Neural cell (in vitro differentiated cells): ENCODE measurements around the gene ZCCHC24.

Source experiments
- EP300 ChIP-seq: fragments of 450-650 bp; conservative IDR thresholded peaks from 2 replicates; pipeline ENCODE4 v1.6.1; 2014; ENCODE audit warnings: antibody characterized with exemption, mild to moderate bottlenecking, moderate library complexity; ENCODE audit not compliant: poor library complexity, severe bottlenecking
- POLR2AphosphoS5 ChIP-seq: IDR thresholded peaks from 2 replicates; pipeline ENCODE4 v1.6.1; 2012
- REST ChIP-seq: IDR thresholded peaks from 2 replicates; pipeline ENCODE4 v1.6.1; 2012; ENCODE audit warnings: borderline replicate concordance
- SMC3 ChIP-seq: fragments of 450-650 bp; conservative IDR thresholded peaks from 2 replicates; pipeline ENCODE4 v1.6.1; 2014; ENCODE audit warnings: antibody characterized with exemption, mild to moderate bottlenecking, moderate library complexity; ENCODE audit not compliant: poor library complexity
- TAF1 ChIP-seq: IDR thresholded peaks from 2 replicates; pipeline ENCODE4 v1.6.1; 2012; ENCODE audit warnings: low read depth
- TF ChIP-seq, protein P1 (sequence below): fragments of 450-650 bp; IDR thresholded peaks from 2 replicates; pipeline ENCODE4 v1.5.1; 2014; ENCODE audit warnings: antibody characterized with exemption, mild to moderate bottlenecking, moderate library complexity; ENCODE audit not compliant: poor library complexity, severe bottlenecking

DNA sequence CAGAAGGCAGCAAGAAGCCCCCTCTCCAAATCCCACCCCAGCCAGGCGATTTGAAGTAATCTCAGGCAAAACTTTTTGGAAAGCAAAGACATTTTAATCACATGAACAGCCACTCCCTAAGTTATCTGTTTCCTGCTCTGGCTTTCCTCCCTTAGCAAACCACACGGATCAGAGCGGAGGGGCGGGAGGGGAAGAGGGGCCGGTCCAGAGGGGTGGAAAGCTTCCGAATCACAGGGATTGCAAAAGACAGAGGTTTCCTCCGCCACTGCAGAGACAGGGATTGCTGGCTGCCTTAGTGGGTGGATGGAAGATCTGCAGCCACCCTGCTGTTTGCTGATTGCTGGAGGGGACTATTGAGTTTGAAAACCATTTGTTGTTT lies 41.2 kb downstream of the ZCCHC24 start:
- TF ChIP-seq, protein P1, sequence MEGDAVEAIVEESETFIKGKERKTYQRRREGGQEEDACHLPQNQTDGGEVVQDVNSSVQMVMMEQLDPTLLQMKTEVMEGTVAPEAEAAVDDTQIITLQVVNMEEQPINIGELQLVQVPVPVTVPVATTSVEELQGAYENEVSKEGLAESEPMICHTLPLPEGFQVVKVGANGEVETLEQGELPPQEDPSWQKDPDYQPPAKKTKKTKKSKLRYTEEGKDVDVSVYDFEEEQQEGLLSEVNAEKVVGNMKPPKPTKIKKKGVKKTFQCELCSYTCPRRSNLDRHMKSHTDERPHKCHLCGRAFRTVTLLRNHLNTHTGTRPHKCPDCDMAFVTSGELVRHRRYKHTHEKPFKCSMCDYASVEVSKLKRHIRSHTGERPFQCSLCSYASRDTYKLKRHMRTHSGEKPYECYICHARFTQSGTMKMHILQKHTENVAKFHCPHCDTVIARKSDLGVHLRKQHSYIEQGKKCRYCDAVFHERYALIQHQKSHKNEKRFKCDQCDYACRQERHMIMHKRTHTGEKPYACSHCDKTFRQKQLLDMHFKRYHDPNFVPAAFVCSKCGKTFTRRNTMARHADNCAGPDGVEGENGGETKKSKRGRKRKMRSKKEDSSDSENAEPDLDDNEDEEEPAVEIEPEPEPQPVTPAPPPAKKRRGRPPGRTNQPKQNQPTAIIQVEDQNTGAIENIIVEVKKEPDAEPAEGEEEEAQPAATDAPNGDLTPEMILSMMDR = no peak
- TF ChIP-seq REST = no peak
- no peak for TF ChIP-seq EP300
- no peak for TF ChIP-seq POLR2AphosphoS5
- TF ChIP-seq TAF1 = no peak
- TF ChIP-seq SMC3 = no peak
